ENCODE results near the gene IRF2BPL.

- TF ChIP-seq ZFP91 (CRISPR knock-in tag; IDR thresholded peaks at IDR 0.05) (no peak), POLR2A (conservative IDR thresholded peaks at IDR 0.05) (no peak), CTCF (IDR thresholded peaks at IDR 0.05 in 2 of 3, conservative IDR thresholded peaks at IDR 0.05 in 1 of 3; ENCODE audit: insufficient read depth in 2 of 3, low read depth in 1 of 3, low read length in 3 of 3) (no peak), CBX2 (IDR thresholded peaks at IDR 0.05; ENCODE audit: insufficient read depth, low read length, poor library complexity, severe bottlenecking) (no peak)
Measured at GRCh38 chr14:77035267-77035666, 6.8 kb upstream of the IRF2BPL start.

Data from K562 (cell line).